ENCODE data around the gene UBR4. TPM values are rescaled to one million over a fixed set of nuclear protein-coding genes. Genes with fewer than 3 reads are reported as not detected.
A peak's percentile ranks its signal among the peaks of the same experiment; 100 is the strongest.

The UBR4 gene
- total RNA-seq, 1 experiment from 2014 or later, result 60.6 TPM

GRCh38 chr1:19164274-19165015 lies 45.6 kb downstream of the UBR4 start:
- H3K36me3 ChIP-seq, result peaks cover 100% of the 10 kb centered on the region
- H3K4me1 ChIP-seq (replicated peaks), result no peaks in the 10 kb centered on the region
- no peak for DNase-seq (ENCODE audit: low read depth in 1 of 2, low spot score in 2 of 2)
- H3K27ac ChIP-seq, result no peak overlapping the region
- no peaks in the 10 kb centered on the region for H3K27me3 ChIP-seq (replicated peaks)
- H3K9me3 ChIP-seq (replicated peaks), result no peaks in the 10 kb centered on the region
- no peak overlapping the region for H3K4me3 ChIP-seq

DNA sequence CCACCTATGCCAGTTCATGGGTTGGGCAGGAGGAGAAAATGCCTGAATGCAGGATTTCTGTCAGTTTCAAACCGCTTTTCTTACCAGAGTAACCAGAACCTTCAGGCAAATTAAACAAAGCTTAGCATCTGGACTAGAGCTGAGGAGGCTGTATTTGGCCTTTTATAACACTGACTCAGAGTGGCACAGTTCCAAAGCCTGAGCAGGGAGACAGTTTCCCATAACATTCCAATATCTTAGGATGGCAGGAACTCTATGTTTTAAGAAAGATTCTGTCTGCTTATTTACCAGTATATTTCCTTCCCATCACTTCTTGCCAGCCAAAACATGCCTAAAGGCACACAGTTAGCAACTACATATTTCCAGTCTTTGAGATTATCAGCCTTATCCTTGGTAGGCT lies 46.8 kb downstream of the UBR4 start:
- H3K27me3 ChIP-seq (replicated peaks), result no peaks in the 10 kb centered on the region
- H3K36me3 ChIP-seq, result peaks cover 100% of the 10 kb centered on the region
- no peak overlapping the region for H3K27ac ChIP-seq
- H3K4me3 ChIP-seq, result no peak overlapping the region
- H3K4me1 ChIP-seq (replicated peaks), result no peaks in the 10 kb centered on the region
- DNase-seq (ENCODE audit: low read depth in 1 of 2, low spot score in 2 of 2), result no peak
- no peaks in the 10 kb centered on the region for H3K9me3 ChIP-seq (replicated peaks)

GRCh38 chr1:19160831-19161230 lies 49.2 kb downstream of the UBR4 start:
- Histone ChIP-seq H3K36me3 (peaks cover 100% of the 10 kb centered on the region), H3K4me3 (no peak overlapping the region), H3K27ac (no peak overlapping the region), H3K9me3 (replicated peaks) (no peaks in the 10 kb centered on the region), H3K27me3 (replicated peaks) (no peaks in the 10 kb centered on the region), H3K4me1 (replicated peaks) (no peaks in the 10 kb centered on the region)
- DNase-seq (ENCODE audit: low read depth in 1 of 2, low spot score in 2 of 2), result no peak

DNA sequence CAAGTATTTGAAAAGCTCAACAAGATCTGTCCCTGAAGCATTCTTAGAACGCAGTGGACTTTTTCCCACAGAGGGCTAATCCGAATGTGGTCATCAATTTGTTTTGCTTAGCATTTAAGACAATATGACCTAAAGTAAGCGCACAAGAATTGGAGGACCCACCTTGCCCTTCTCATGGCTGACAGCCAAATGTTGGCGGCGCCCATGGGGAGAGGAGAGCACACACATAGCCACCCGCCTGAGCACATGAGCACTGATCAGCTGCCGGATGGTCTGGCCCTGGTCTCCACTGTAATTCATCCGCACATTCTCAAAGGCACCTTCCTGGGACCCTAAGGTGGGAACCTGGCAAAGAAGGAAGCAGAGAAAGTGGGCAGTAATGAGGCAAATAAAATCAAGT lies 52.4 kb downstream of the UBR4 start:
- no peak overlapping the region for H3K27ac ChIP-seq
- no peaks in the 10 kb centered on the region for H3K27me3 ChIP-seq (replicated peaks)
- no peaks in the 10 kb centered on the region for H3K9me3 ChIP-seq (replicated peaks)
- H3K4me1 ChIP-seq (replicated peaks), result no peaks in the 10 kb centered on the region
- no peak for DNase-seq (ENCODE audit: low read depth in 1 of 2, low spot score in 2 of 2)
- H3K4me3 ChIP-seq, result no peak overlapping the region
- H3K36me3 ChIP-seq, result peaks cover 100% of the 10 kb centered on the region

- Histone ChIP-seq H3K27ac (no peak overlapping the region), H3K27me3 (replicated peaks) (no peaks in the 10 kb centered on the region), H3K36me3 (peaks cover 100% of the 10 kb centered on the region), H3K9me3 (replicated peaks) (no peaks in the 10 kb centered on the region), H3K4me3 (no peak overlapping the region), H3K4me1 (replicated peaks) (no peaks in the 10 kb centered on the region)
- no peak for DNase-seq (ENCODE audit: low read depth in 1 of 2, low spot score in 2 of 2)
Observed at GRCh38 chr1:19156676-19157075, 53.4 kb downstream of the UBR4 start.

DNA sequence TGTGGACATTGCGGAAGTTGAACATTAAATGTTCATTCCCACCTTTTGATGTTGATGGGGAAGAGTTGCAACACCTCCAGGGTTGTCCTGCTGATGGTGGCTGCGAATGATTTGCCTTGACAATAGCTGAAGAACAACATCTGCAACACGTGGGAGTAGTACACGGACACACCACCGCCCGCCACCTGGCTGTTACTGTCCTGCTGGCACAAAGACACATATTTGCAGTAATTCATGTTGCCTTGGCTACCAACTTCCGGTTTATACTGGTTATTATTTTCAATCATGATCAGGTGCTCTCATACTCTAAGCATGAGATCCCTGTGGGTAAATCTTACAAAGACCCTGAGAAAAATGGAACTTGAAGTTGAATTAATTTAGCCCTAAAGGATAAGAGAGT lies 55.2 kb downstream of the UBR4 start:
- Histone ChIP-seq H3K36me3 (peaks cover 100% of the 10 kb centered on the region), H3K27ac (no peak overlapping the region)

DNA sequence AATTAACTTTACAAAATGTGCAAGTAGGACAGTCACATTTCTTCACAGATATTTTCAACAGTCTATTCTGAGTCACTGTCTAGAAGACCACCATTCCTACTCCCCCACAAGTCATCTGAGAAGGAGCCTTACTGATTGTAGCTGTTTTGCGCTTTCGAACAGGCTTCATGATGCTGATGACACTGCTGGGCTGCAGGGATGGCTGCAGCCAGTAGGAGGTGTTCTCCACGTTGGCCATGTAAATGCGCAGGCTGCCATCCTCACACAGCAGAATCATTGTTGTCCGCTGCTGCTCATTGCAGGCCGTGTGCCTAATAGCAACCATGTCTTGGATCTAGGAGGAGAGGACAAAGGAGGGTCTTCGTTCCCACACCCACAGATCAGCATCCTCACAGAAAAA lies 56.9 kb downstream of the UBR4 start:
- peak in 1 of 2 experiments; percentile 17 for DNase-seq (ENCODE audit: low read depth in 1 of 2, low spot score in 2 of 2)
- no peaks in the 10 kb centered on the region for H3K9me3 ChIP-seq (replicated peaks)
- no peaks in the 10 kb centered on the region for H3K4me1 ChIP-seq (replicated peaks)
- peaks cover 100% of the 10 kb centered on the region for H3K36me3 ChIP-seq
- no peaks in the 10 kb centered on the region for H3K27me3 ChIP-seq (replicated peaks)
- no peak overlapping the region for H3K4me3 ChIP-seq
- H3K27ac ChIP-seq, result no peak overlapping the region

More for the DNA sequence above, 55.2 kb downstream of the UBR4 start:
- no peaks in the 10 kb centered on the region for H3K9me3 ChIP-seq (replicated peaks)
- DNase-seq (ENCODE audit: low read depth in 1 of 2, low spot score in 2 of 2), result peak in 1 of 2 experiments; percentile 21
- H3K4me3 ChIP-seq, result no peak overlapping the region
- no peaks in the 10 kb centered on the region for H3K27me3 ChIP-seq (replicated peaks)
- no peaks in the 10 kb centered on the region for H3K4me1 ChIP-seq (replicated peaks)

DNA sequence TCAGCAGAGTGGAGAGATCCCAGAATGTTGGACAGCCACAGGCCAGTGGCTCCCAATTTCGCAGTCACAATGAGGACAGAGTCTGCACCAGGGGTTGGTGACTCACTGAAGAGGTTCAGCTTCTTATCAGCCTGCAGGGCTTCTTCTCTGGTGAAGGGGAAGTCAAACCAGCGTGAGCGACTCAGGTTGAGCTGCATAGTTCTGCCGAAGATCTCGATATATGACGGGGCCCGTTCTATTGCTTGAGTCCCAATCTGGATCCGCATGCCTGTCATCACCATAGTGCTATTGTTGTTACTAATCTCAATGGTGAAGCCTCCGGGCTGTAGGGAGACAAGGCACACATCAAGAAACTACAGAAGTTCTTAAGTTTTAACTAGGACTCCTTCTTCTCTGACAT lies 58.5 kb downstream of the UBR4 start:
- H3K4me3 ChIP-seq, result no peak overlapping the region
- H3K9me3 ChIP-seq (replicated peaks), result no peaks in the 10 kb centered on the region
- H3K27ac ChIP-seq, result no peak overlapping the region
- H3K27me3 ChIP-seq (replicated peaks), result no peaks in the 10 kb centered on the region
- DNase-seq (ENCODE audit: low read depth in 1 of 2, low spot score in 2 of 2), result peak in 1 of 2 experiments; percentile 18
- no peaks in the 10 kb centered on the region for H3K4me1 ChIP-seq (replicated peaks)
- H3K36me3 ChIP-seq, result peaks cover 100% of the 10 kb centered on the region

GRCh38 chr1:19149736-19150135 lies 60.3 kb downstream of the UBR4 start:
- Histone ChIP-seq H3K27me3 (replicated peaks) (no peaks in the 10 kb centered on the region), H3K36me3 (peaks cover 100% of the 10 kb centered on the region), H3K27ac (no peak overlapping the region), H3K4me1 (replicated peaks) (no peaks in the 10 kb centered on the region), H3K4me3 (no peak overlapping the region), H3K9me3 (replicated peaks) (no peaks in the 10 kb centered on the region)
- DNase-seq (ENCODE audit: low read depth in 1 of 2, low spot score in 2 of 2), result no peak

DNA sequence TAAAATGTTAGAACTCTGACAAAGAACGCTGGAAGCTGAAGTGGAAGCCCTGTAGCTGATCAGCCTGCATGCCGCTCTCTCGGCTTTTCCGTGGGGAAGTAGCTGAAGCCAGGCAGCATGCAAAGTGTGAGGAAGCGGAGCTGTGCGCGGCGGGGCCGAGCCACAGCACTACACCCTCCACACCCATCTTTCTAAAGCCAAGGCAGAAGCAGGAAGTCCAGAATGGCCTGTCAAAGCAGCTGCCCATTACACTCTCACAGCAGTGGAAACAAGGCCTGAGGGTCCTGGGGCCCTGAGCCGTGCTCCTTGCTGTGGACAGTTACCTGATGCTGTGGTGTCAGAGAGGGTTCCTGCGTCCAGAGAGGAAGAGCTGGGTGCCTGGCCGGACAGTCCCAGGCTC lies 69.6 kb downstream of the UBR4 start:
- Histone ChIP-seq H3K9me3 (replicated peaks) (no peaks in the 10 kb centered on the region), H3K27me3 (replicated peaks) (no peaks in the 10 kb centered on the region), H3K4me1 (replicated peaks) (no peaks in the 10 kb centered on the region), H3K36me3 (peaks cover 100% of the 10 kb centered on the region), H3K27ac (no peak overlapping the region), H3K4me3 (no peak overlapping the region)
- DNase-seq (ENCODE audit: low read depth in 1 of 2, low spot score in 2 of 2), result no peak

DNA sequence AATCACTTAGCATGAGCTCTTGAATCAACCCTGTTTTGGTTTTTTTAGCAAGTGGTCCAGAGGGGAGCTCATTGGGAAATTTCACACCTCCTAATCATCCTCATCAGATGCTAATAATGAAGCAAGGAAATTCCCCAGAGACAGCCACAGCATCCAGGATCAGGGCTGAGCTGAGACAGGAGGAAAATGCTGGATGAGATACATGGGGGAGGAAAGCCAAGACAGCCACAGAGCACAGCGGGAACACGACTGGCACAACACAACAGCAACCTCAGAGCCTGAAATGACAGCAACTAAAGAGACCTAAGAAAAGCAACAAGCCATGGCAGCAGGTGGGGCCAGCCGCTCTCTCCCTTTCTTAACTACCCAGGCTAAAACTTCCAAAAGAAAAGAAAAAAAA lies 70.4 kb downstream of the UBR4 start:
- no peak for DNase-seq (ENCODE audit: low read depth in 1 of 2, low spot score in 2 of 2)
- H3K4me3 ChIP-seq, result no peak overlapping the region
- peaks cover 100% of the 10 kb centered on the region for H3K36me3 ChIP-seq
- H3K27ac ChIP-seq, result no peak overlapping the region
- H3K9me3 ChIP-seq (replicated peaks), result no peaks in the 10 kb centered on the region
- no peaks in the 10 kb centered on the region for H3K4me1 ChIP-seq (replicated peaks)
- H3K27me3 ChIP-seq (replicated peaks), result no peaks in the 10 kb centered on the region

GRCh38 chr1:19138958-19139581 lies 71.0 kb downstream of the UBR4 start:
- Histone ChIP-seq H3K27me3 (replicated peaks) (no peaks in the 10 kb centered on the region), H3K36me3 (peaks cover 100% of the 10 kb centered on the region), H3K9me3 (replicated peaks) (no peaks in the 10 kb centered on the region), H3K4me1 (replicated peaks) (no peaks in the 10 kb centered on the region), H3K27ac (no peak overlapping the region), H3K4me3 (no peak overlapping the region)
- peak in 1 of 2 experiments; percentile 14 for DNase-seq (ENCODE audit: low read depth in 1 of 2, low spot score in 2 of 2)

- Histone ChIP-seq H3K9me3 (replicated peaks) (no peaks in the 10 kb centered on the region), H3K4me3 (no peak overlapping the region), H3K36me3 (peaks cover 99% of the 10 kb centered on the region)
Observed at GRCh38 chr1:19138331-19138730, 71.7 kb downstream of the UBR4 start.

DNA sequence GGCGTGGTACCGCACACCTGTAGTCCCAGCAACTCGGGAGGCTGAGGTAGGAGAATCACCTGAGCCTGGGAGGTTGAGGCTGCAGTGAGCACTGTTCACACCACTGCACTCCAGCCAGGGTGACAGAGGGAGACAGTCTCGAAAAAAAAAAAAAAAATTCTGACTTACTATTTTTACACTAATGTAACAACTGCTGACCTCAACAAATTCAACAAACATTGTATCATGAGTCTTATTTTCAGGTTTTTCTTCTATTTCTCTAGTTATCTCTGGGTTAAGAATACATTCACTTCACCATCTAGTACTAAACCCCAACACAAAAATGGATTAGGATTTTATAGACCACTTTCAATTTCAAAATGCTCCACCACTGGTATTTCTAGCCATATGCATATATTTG lies 72.9 kb downstream of the UBR4 start:
- Histone ChIP-seq H3K36me3 (peaks cover 96% of the 10 kb centered on the region), H3K27me3 (replicated peaks) (no peaks in the 10 kb centered on the region), H3K4me3 (no peak overlapping the region), H3K9me3 (replicated peaks) (no peaks in the 10 kb centered on the region), H3K4me1 (replicated peaks) (no peaks in the 10 kb centered on the region), H3K27ac (no peak overlapping the region)
- DNase-seq (ENCODE audit: low read depth in 1 of 2, low spot score in 2 of 2), result no peak

More at GRCh38 chr1:19138331-19138730, 71.7 kb downstream of the UBR4 start:
- no peak for DNase-seq (ENCODE audit: low read depth in 1 of 2, low spot score in 2 of 2)
- H3K4me1 ChIP-seq (replicated peaks), result no peaks in the 10 kb centered on the region
- H3K27ac ChIP-seq, result no peak overlapping the region
- H3K27me3 ChIP-seq (replicated peaks), result no peaks in the 10 kb centered on the region
